Measurements from ENCODE around the gene ZNF562.
"Not testable (repeated sequence)": the region's sequence is repeated elsewhere in the genome, so short reads cannot be mapped to it uniquely, and the experiment has no call there.

The ZNF562 gene

DNA sequence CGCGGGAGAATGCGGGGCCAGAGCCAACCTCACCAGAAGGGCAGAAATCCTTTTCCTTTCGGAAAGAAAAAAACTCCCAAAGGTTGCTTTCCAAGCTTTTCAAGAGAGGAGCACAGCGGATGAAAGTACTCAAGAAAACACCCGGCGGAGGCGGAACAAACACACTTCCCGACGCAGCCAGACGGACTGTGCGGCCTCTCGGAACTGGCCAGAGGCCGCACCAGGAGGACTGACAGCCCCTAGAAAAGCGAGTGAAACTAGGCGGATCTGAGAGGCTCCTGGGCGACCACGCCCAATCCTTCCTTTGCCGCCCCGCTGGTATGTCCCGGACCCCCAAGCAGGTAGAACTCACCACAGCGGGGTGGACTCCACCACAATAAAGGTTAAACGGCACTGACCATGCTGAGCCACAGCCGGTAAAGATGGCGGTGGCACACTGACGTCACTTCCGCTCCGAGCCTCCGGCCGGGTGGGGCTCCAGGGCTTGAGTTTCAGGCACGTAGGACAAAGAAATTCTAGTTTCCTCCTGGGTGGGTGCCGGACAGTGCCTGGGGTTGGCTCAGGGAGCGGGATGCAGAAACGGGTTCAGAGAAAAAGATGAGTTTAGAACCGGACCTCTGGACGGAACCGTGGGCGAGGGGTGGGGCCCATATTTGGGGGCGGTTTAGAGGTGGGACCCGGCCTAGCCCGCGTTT, at the start of gene ZNF562:
Gene ZNF562, minus strand, starts transcription at position 438 of the 695 bp plus-strand sequence. CDS start 14,356 bp downstream, outside the sequence.
- FAIRE-seq (peak; percentile 82), DNase-seq (ENCODE audit: insufficient read length, low spot score) (peak; percentile 86)

DNA sequence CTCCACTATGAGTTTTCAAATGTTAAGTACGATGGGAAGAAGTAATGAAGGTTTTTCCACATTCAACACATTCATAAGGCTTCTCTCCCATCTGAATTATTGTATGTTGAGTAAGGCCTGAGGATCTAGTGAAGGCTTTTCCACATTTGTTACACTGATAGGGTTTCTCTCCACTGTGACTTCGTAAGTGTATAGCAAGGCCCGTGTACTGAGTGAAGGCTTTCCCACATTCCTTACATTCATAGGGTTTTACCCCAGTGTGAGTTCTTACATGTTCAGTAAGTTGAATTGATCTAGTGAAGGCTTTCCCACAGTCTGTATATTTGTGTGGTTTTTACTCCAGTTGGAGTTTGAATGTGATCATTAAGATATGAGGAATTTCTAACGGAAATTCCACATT, 49.3 kb upstream of the ZNF562 start:
- DNase-seq (ENCODE audit: insufficient read length, low spot score), result no peak
- no peak for FAIRE-seq

DNA sequence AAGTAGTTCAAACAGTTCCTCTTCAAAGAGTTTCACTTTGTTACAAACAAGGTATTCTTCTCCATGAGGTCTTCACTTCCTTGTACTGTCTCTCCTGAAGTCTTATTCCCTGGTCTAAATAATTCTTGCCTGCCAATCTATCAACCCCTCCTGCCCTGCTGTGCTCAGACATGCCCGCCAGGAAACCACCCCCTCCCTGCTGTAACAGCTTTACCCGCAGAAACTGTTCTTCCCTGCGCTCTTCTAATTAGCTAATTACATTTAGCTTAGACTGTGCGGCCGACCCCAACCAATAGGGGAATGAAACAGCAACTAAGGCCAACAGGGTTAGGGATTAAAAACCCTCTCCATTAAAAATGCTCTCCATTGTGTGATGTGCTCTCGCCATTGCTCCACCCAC, 47.0 kb upstream of the ZNF562 start:
- FAIRE-seq (no peak), DNase-seq (ENCODE audit: insufficient read length, low spot score) (no peak)

DNA sequence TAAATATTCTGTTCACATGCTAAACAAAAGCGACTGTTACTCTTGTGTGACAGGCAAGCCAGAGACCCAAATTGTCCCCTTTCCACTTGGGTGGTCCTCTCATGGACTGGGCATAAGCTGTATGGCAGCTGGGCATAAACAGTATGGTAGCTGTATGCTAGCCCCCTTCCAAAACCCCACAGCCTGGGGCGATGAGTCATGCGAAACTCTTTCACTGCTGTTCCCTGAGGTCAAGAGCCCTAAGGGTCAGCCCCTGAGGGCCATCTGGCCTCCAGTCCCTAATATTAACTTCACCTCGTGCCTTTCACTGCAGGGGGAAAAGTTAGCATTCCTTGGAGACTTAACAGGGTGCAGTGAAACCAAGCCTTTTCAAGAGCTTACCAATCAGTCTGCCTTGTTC, 45.6 kb upstream of the ZNF562 start:
- DNase-seq (ENCODE audit: insufficient read length, low spot score), result no peak

DNA sequence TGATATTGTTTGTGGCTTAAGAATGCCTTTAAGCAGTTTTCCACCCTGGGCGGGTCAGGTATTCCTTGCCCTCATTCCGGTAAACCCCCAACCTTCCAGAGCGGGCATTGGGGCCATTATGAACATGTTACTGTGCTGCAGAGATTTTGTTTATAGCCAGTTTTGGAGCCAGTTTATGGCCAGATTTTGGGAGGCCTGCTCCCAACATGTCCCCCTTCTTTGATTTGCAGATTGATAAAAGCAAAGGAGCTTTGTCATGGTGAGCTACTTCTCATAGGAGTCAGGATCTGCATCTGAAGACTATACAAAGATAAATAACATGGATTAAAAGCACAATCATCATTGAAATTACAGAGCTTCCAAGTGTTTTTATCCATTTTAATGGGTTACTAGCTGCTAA, 36.9 kb upstream of the ZNF562 start:
- DNase-seq (ENCODE audit: insufficient read length, low spot score) (no peak), FAIRE-seq (no peak)

More for the DNA sequence above, 45.6 kb upstream of the ZNF562 start:
- no peak for FAIRE-seq

DNA sequence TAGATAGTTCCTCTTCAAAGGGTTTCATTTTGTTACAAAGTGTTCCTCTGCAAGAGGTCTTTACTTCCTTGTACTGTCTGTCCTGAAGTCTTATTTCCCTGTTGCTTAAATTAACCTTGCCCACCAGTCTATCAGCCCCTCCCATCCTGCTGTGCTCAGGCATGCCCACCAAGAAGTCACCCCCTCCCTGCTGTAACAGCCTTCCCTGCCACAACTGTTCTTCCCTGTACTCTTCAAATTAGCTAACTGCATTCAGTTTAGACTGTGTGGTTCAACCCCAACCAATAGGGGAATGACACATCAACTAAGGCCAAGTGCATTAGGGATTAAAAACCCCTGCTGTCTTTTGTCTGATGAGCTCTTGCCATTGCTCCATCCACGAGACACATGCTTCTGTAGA, 34.4 kb upstream of the ZNF562 start:
- DNase-seq (ENCODE audit: insufficient read length, low spot score), result no peak
- FAIRE-seq, result no peak

DNA sequence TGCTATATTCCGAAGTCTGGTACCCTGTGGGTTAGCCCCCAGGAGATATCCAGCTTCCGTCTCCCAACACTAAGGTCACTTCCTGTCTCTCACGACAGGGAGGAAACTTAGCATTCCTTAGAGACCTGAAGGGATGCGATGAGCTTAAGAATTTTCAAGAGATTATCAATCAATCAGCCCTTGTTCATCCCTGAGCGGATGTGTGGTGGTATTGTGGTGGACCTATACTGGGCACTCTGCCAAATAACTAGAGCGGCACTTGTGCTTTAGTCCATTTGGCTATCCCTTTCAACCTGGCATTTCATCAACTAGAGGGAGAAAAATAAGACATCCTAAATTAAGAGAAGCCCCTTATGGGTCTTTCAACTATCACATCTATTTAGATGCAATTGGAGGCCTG, 30.9 kb upstream of the ZNF562 start:
- DNase-seq (ENCODE audit: insufficient read length, low spot score) (no peak), FAIRE-seq (no peak)

DNA sequence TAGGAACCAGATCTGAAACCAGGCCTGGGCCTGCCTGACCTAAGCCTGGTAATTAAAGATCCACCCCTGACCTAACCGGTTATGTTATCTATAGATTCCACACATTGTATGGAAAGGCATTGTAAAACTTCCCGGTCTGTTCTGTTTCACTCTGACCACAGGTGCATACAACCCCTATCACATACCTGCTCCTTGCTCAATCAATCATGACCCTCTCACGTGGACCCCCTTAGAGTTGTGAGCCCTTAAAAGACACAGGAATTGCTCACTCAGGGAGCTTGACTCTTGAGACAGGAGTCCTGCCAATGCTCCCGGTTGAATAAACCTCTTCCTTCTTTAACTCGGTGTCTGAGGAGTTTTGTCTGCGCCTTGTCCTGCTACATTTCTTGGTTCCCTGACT, 27.3 kb upstream of the ZNF562 start:
- DNase-seq (ENCODE audit: insufficient read length, low spot score), result no peak
- FAIRE-seq, result no peak

DNA sequence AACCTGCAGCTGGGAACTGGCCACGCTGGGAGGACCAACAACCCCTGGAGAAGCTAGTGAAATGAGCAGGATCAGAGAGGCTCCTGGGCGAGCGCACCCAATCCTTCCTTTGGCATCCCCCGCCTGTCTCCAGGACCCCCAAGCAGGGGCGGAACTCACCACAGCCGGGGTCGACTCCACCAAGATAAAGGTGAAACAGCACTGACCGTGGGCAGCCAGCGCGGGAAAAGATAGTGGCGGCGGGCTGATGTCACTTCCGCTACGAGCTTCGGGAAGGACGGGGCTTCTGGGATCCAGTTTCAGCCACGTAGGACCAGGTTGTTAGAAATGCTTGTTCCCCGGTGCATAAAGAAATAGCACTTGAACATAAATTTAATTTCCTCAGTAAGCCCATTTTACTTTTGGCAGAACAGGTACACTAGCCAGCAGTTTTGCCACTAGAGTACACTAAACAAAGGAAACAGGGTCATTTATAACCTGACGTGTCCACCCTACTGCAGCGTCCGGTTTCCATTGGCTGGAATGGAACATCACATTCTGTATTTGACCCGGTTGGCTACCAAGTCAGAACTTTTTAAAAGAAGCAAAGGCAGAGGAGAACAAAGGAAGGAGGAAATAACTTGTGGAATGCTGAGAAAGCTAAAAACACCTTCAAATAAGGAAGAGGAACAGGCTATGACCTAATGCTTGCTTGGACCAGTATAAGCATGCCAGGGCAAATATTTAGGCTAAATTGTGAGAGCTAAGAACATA, 25.5 kb upstream of the ZNF562 start:
- FAIRE-seq (no peak), DNase-seq (ENCODE audit: insufficient read length, low spot score) (no peak)

DNA sequence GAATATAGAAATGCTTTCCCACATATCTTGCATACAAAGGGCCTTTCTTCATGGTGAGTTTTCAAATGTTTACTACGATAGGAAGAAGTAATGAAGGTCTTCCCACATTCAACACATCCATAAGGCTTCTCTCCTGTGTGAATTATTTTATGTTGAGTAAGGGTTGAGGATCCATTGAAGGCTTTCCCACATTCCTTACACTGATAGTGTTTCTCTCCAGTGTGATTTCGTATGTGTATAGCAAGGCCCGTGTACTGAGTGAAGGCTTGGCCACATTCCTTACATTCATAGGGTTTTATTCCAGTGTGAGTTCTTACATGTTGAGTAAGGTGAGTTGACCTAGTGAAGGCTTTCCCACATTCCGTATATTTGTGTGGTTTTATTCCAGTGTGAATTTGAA, 15.4 kb upstream of the ZNF562 start:
- not testable (repeated sequence) for FAIRE-seq; DNase-seq (ENCODE audit: insufficient read length, low spot score)

DNA sequence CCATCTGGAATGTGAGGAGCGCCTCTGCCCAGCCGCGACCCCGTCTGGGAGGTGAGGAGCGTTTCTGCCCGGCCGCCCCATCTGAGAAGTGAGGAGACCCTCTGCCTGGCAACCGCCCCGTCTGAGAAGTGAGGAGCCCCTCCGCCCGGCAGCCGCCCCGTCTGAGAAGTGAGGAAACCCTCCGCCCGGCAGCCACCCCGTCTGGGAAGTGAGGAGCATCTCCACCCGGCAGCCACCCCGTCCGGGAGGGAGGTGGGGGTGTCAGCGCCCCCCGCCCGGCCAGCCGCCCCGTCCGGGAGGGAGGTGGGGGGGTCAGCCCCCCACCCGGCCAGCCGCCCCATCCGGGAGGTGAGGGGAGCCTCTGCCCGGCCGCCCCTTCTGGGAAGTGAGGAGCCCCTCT, 5.1 kb upstream of the ZNF562 start:
- not testable (repeated sequence) for FAIRE-seq; DNase-seq (ENCODE audit: insufficient read length, low spot score)

DNA sequence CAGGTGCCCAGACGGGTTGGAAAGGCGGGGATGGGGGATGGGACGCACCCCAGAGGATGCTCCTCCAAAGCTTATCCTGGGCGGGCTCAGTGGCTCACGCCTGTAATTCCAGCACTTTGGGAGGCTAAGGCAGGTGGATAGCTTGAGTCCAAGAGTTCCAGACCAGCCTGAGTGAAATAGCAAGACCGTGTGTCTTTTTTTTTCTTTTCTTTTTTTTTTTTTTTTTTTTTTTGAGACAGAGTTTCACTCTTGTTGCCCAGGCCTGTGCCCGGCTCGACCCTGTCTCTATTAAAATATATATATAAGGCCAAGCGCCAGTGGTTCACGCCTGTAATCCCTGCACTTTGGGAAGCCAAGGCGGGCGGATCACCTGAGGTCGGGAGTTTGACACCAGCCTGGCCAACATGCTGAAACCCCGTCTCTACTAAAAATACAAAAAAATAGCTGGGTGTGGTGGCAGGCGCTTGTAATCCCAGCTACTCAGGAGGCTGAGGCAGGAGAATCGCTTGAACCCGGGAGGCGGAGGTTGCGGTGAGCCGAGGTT, 530 bp upstream of the ZNF562 start:
- not testable (repeated sequence) for DNase-seq (ENCODE audit: insufficient read length, low spot score); FAIRE-seq

DNA sequence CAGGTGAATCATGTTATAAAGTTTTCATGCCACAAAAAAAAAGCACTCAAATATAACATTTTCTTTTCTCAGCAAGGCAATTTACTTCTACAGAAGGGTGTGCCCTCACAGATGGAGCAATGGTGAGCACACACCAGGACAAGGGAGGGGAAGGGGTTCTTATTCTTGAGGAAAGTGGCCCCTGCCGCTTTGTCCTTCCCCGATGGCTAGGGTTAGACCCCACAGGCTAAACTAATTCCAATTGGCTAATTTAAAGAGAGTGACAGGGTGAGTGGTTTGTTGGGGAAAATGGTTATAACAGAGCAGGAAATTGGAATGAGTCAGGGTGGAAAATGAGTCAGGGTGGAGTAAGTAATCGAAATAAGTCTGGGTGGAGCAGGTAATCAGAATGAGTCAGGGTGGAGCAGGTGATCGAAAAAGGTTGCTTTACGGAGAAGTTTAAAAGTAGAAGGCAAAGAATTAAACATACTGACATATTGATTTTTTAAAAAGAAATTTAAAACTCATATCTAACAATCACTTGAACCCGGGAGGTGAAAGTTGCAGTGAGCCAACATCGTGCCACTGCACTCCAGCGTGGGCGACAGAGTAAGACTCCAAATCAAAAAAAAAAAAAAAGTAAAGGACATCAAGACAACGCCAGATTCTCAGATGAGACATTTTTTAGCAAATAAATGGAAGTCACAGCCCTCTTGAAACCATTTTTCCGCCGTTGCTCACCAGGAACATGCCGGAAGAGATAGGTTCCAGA, 813 bp downstream of the ZNF562 start:
- FAIRE-seq, result no peak
- no peak for DNase-seq (ENCODE audit: insufficient read length, low spot score)

DNA sequence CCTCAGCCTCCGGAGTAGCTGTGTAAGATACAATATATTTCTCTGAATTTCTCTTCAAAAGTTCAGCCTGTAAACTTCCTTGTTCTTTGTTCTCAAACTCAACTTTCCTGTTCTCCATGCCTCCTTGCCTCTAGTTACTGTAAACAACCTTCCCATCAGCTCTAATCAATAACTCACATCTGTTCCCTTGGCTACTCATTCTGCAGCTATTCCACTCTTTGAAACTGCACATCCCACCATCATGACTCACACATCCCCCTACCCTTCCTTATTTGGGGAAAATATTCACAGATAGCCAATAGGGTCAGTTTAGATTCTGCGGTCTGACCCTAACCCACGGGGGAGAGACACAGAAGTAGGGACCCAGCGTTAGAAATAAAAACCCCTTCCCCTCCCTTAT, 2.0 kb downstream of the ZNF562 start:
- FAIRE-seq, result no peak
- DNase-seq (ENCODE audit: insufficient read length, low spot score), result no peak

DNA sequence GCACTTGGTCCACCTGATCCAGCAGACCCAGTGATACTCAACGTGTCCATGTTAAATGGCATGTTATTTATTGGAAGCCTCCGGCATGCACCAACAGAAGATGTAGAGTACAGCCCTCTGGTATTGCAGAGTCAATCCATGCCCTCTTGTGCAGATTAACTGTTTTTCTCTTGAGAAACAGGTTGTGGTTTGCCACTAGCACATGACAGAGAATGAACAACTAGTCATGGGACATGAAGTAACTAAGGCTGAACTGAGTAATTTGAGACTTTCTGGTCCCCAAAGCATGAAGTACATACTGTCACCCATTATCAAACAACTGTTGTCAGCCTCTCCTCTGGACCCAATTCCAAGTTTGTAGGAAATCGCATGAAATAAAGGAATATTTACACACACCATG, 3.2 kb downstream of the ZNF562 start:
- DNase-seq (ENCODE audit: insufficient read length, low spot score) (no peak), FAIRE-seq (no peak)

DNA sequence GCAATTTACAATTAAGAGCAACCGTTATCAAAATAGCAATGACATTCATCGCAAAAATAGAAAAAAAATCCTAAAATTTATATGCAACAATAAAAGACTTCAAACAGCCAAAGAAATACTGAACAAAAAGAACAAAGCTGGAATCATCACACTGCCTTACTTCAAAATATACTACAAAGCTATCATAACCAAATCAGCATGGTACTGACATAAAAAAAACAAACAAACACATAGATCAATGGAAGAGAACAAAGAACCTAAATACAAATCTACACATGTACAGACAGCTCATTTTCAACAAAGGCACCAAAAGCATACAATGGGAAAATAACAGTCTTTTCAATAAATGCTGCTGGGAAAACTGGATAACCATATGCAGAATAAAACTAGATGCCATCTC, 6.4 kb downstream of the ZNF562 start:
- DNase-seq (ENCODE audit: insufficient read length, low spot score) (no peak), FAIRE-seq (no peak)

DNA sequence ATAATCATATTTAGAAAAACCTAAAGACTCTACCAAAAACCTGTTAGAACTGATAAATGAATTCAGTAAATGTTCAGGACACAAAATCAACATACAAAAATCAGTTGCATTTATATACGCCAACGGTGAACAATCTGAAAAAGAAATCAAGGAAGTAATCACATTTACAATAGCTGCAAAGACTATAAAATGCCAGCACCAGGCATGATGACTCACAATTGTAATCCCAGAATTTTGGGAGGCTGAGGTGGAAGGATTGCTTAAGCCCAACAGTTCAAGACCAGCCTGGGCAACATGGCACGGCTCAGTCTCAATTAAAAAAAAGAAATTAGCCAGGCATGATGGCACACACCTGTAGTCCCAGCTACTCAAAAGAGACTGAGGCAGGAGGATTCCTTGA, 7.0 kb downstream of the ZNF562 start:
- DNase-seq (ENCODE audit: insufficient read length, low spot score) (no peak), FAIRE-seq (no peak)

DNA sequence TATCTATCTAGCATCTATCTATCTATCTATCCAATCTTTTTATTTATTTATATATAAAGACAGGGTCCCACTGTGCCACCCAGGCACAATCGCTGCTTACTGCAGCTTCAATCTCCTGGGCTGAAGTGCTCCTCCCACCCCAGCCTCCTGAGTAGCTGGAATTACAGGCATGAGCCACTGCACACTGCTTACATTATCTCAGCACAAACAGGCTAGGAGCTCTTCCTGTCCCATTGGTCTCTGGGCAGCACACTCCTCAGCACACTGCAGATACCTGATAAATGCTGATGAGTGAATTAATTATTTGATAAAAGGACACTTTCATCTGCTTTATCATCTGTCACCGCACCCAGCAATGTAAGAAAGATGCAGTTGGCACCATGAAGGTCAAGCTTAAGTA, 16.1 kb downstream of the ZNF562 start:
- DNase-seq (ENCODE audit: insufficient read length, low spot score) (no peak), FAIRE-seq (no peak)

DNA sequence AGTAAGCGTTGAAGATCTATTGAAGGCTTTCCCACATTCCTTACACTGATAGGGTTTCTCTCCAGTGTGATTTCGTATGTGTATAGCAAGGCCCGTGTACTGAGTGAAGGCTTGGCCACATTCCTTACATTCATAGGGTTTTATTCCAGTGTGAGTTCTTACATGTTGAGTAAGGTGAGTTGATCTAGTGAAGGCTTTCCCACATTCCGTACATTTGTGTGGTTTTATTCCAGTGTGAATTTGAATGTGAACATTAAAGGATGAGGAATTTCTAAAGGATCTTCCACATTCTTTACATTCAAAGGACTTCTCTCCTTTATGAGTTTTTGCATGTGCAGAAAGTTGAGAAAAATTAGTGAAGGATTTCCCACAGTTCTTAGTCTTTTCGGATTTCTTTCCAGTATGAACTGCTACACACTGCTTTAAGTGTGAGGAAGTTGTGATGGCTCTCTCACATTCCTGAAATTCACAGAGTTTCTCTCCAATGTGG, 21.8 kb downstream of the ZNF562 start:
- DNase-seq (ENCODE audit: insufficient read length, low spot score); FAIRE-seq: not testable (repeated sequence)

DNA sequence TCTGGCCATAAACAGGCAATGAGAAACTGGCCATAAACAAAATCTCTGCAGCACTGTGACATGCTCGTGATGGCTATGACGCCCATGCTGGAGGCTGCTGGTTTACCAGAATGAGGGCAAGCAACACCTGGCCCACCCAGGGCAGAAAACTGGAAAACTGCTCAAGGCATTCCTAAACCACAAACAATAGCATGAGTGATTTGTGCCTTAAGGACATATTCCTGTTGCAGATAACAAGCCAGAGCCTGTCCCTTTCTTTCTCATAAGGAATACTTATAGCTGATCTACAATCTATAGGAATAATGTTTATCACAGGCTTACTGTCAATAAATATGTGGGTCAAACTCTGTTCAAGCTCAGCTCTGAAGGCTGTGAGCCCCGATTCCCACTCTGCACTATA, 23.4 kb downstream of the ZNF562 start:
- DNase-seq (ENCODE audit: insufficient read length, low spot score); FAIRE-seq: not testable (repeated sequence)

DNA sequence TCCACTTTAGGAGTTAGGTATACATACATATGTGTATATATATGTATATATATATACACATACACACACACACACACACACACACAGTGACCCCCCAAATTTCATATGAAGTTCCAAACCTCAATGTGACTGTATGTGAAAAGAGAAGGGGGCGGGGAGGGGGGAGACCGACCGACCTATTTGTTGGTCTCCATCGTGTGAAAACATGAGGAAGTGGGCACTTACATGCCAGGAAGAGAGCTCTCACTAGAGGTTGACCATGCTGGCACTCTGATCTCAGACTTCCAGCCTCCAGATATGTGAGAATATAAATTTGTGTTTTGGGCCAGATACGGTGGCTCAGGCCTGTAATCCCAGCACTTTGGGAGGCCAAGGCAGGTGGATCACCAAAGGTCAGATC, 24.6 kb downstream of the ZNF562 start:
- DNase-seq (ENCODE audit: insufficient read length, low spot score) (no peak), FAIRE-seq (no peak)
